Activated CD4-positive, alpha-beta memory T cell treated with anti-CD3 and anti-CD28 coated beads, Interleukin-2, amount 10 ng/mL, durations not matched to agents 7 days and 5 days (primary cell): ENCODE results near the gene RFX4. TPM values are rescaled to one million over a fixed set of nuclear protein-coding genes. Genes with fewer than 3 reads are reported as not detected.

Experiments
- CTCF ChIA-PET: fragments of 350-600 bp; sonication (Branson Sonifier 250); formaldehyde crosslinking; loops from one replicate; lab custom pipeline; 2021; ENCODE audit warnings: antibody characterized with exemption, inconsistent platforms; lab: Charles Lee
- POLR2A ChIA-PET: fragments of 350-600 bp; sonication (Branson Sonifier 250); formaldehyde crosslinking; loops from one replicate; lab custom pipeline; 2021; ENCODE audit warnings: antibody characterized with exemption; lab: Charles Lee
- DNase-seq: peaks from one replicate; pipeline ENCODE4 v3.0.0-alpha.2; 2020
- H3K27ac Mint-ChIP-seq: one replicate; pipeline ENCODE4 v1.8.0; 2021; ENCODE audit warnings: mild to moderate bottlenecking, mixed read lengths
- H3K27me3 Mint-ChIP-seq: one replicate; pipeline ENCODE4 v1.8.0; 2021; ENCODE audit warnings: mixed read lengths
- H3K36me3 Mint-ChIP-seq: one replicate; pipeline ENCODE4 v1.8.0; 2021; ENCODE audit warnings: low read depth, mixed read lengths
- H3K4me1 Mint-ChIP-seq: one replicate; pipeline ENCODE4 v1.8.0; 2021; ENCODE audit warnings: mixed read lengths
- H3K4me3 Mint-ChIP-seq: one replicate; pipeline ENCODE4 v1.8.0; 2021; ENCODE audit warnings: mild to moderate bottlenecking, mixed read lengths
- H3K9me3 Mint-ChIP-seq: one replicate; pipeline ENCODE4 v1.8.0; 2021; ENCODE audit warnings: mixed read lengths
- total RNA-seq, 2 experiments: library from RNA; stranded (reverse); gene quantifications; one replicate each; pipeline ENCODE4 v1.2.3, GENCODE V29; 2021

RFX4 gene
- total RNA-seq, 2 experiments from 2014 or later = not detected

GRCh38 chr12:106692896-106693820, 110.4 kb downstream of the RFX4 start:
- ChIA-PET CTCF (no interaction called here), POLR2A (no interaction called here)
- no peak for DNase-seq
- Mint-ChIP-seq H3K9me3 (no peaks in the 10 kb centered on the region), H3K36me3 (no peaks in the 10 kb centered on the region), H3K27me3 (no peaks in the 10 kb centered on the region), H3K4me3 (no peak overlapping the region), H3K27ac (no peak overlapping the region), H3K4me1 (no peaks in the 10 kb centered on the region)

DNA sequence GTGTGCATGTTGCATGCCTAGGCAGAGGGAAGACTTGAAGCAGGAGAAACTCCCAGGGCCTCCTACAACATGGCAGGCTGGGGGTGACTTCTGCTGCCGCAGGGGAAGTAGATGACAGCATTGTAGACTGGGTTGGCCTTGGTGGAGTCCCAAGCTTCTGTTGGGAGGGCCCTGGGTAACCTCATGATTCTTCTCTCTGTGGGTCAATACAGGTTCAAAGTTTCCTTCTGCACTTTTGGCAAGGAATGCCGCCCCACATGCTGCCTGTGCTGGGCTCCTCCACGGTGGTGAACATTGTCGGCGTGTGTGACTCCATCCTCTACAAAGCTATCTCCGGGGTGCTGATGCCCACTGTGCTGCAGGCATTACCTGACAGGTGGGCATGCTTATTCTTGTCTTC, 113.3 kb downstream of the RFX4 start:
- Mint-ChIP-seq H3K4me3 (no peak overlapping the region), H3K9me3 (peaks cover 3% of the 10 kb centered on the region), H3K4me1 (no peaks in the 10 kb centered on the region), H3K27ac (no peak overlapping the region), H3K36me3 (no peaks in the 10 kb centered on the region), H3K27me3 (no peaks in the 10 kb centered on the region)
- no peak for DNase-seq
- POLR2A ChIA-PET = no interaction called here
- CTCF ChIA-PET = no interaction called here

DNA sequence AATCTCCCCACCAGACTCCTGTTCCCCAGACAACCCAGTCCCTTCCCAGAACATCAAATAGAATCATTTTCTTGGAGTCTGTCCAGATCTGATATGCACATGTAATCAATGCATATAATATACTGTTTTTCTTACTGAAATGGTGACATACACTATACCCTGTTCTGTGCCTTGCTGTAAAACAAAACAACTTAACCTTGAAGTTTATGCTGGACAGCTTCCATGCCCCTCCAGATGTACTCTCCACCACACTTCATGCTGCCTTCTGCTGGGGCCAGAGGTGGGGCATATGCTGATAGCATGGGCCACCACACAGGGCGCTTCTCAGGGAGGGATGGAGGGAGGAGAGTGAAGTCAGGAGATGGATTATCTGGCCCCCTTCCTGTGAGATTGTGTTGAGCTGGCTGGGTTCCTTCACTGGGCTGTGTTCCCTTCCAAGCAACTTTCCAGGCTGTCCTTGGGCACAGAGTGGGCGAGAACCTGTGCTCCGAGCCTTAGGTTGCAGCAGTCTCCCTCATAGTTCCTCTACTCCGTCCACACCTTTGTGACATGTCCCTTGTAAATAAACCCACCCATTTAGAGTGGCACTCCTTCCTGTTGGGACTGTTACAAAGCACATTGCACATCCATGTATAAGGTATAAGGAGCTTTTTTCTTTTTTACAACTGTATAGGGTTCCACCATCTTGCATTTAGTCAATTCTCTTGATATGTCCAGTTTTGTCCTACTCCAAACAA, 114.0 kb downstream of the RFX4 start:
- ChIA-PET POLR2A (no interaction called here), CTCF (no interaction called here)
- H3K27ac Mint-ChIP-seq = no peak overlapping the region
- H3K36me3 Mint-ChIP-seq = no peaks in the 10 kb centered on the region
- no peaks in the 10 kb centered on the region for H3K27me3 Mint-ChIP-seq
- DNase-seq = no peak
- H3K4me3 Mint-ChIP-seq = no peak overlapping the region
- H3K4me1 Mint-ChIP-seq = no peaks in the 10 kb centered on the region
- H3K9me3 Mint-ChIP-seq = peaks cover 9% of the 10 kb centered on the region

- Mint-ChIP-seq H3K4me3 (no peak overlapping the region), H3K27me3 (no peaks in the 10 kb centered on the region), H3K36me3 (no peaks in the 10 kb centered on the region), H3K9me3 (peaks cover 9% of the 10 kb centered on the region), H3K27ac (no peak overlapping the region), H3K4me1 (no peaks in the 10 kb centered on the region)
- ChIA-PET CTCF (interaction anchor here (1.1 kb wide), 1 partner anchor 21 kb away, joined by 5 read pairs; no protein-coding TSS in a partner anchor), POLR2A (no interaction called here)
- DNase-seq = no peak
Measured at GRCh38 chr12:106704081-106704480, 121.3 kb downstream of the RFX4 start.

- Mint-ChIP-seq H3K4me3 (no peak overlapping the region), H3K4me1 (no peaks in the 10 kb centered on the region), H3K9me3 (peaks cover 7% of the 10 kb centered on the region), H3K36me3 (no peaks in the 10 kb centered on the region), H3K27me3 (no peaks in the 10 kb centered on the region), H3K27ac (no peak overlapping the region)
- ChIA-PET CTCF (no interaction called here), POLR2A (no interaction called here)
- DNase-seq = no peak
Measured at GRCh38 chr12:106705971-106706370, 123.2 kb downstream of the RFX4 start.

DNA sequence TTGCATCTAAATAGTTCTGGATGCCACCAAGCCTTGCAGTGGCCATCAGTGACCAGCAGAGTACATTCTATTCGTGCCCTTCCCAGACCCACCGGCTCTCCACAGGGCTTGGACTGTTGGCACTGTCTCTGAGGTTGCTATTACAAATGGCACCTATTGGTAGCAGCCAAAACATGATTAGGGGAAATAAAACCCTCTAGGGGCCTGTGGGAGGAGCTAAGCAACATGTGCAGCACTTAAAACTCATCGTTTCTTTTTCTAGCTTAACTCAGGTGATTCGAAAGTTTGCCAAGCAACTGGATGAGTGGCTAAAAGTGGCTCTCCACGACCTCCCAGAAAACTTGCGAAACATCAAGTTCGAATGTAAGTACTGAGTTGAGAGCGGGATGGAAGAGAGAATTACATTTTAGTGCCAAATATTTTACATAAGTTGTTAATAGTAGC, 126.3 kb downstream of the RFX4 start:
- no peaks in the 10 kb centered on the region for H3K36me3 Mint-ChIP-seq

GRCh38 chr12:106710143-106710893, 127.5 kb downstream of the RFX4 start:
- Mint-ChIP-seq H3K4me3 (no peak overlapping the region), H3K4me1 (no peaks in the 10 kb centered on the region)
- CTCF ChIA-PET = no interaction called here

More for the DNA sequence above, 126.3 kb downstream of the RFX4 start:
- no peak overlapping the region for H3K27ac Mint-ChIP-seq
- no peaks in the 10 kb centered on the region for H3K27me3 Mint-ChIP-seq
- H3K4me3 Mint-ChIP-seq = no peak overlapping the region
- POLR2A ChIA-PET = no interaction called here
- no peak for DNase-seq
- CTCF ChIA-PET = no interaction called here
- no peaks in the 10 kb centered on the region for H3K9me3 Mint-ChIP-seq
- H3K4me1 Mint-ChIP-seq = no peaks in the 10 kb centered on the region

DNA sequence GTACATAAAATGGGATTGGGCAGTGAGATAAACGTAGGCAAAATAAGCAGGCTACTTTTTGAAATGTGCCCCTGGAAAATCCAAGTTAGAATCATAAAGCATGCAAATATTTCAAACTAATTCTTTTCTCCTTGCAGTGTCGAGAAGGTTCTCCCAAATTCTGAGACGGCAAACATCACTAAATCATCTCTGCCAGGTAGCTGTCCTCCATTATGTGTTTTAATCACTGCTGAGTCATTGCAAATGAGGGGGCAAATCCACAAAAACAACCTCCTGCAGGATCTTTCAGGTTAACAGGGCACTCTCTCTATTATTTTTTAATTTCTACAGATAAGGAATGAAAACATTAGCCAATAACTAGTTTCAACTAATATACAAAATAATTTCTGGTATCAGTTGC, 128.5 kb downstream of the RFX4 start:
- Mint-ChIP-seq H3K4me1 (no peaks in the 10 kb centered on the region), H3K36me3 (no peaks in the 10 kb centered on the region), H3K4me3 (no peak overlapping the region), H3K27me3 (no peaks in the 10 kb centered on the region), H3K9me3 (no peaks in the 10 kb centered on the region), H3K27ac (no peak overlapping the region)
- CTCF ChIA-PET = interaction anchor here (0.6 kb wide), 1 partner anchor 196 kb away, joined by 3 read pairs; no protein-coding TSS in a partner anchor
- POLR2A ChIA-PET = no interaction called here
- DNase-seq = no peak

More at GRCh38 chr12:106710143-106710893, 127.5 kb downstream of the RFX4 start:
- POLR2A ChIA-PET = no interaction called here
- Mint-ChIP-seq H3K27ac (no peak overlapping the region), H3K9me3 (no peaks in the 10 kb centered on the region), H3K36me3 (no peaks in the 10 kb centered on the region), H3K27me3 (no peaks in the 10 kb centered on the region)
- DNase-seq = no peak

- no peak overlapping the region for H3K27ac Mint-ChIP-seq
- ChIA-PET POLR2A (no interaction called here), CTCF (no interaction called here)
- H3K9me3 Mint-ChIP-seq = no peaks in the 10 kb centered on the region
- no peak for DNase-seq
- H3K4me1 Mint-ChIP-seq = no peaks in the 10 kb centered on the region
- no peaks in the 10 kb centered on the region for H3K27me3 Mint-ChIP-seq
- no peak overlapping the region for H3K4me3 Mint-ChIP-seq
- no peaks in the 10 kb centered on the region for H3K36me3 Mint-ChIP-seq
Measured at GRCh38 chr12:106712768-106713167, 130.0 kb downstream of the RFX4 start.

- Mint-ChIP-seq H3K9me3 (no peaks in the 10 kb centered on the region), H3K27me3 (no peaks in the 10 kb centered on the region), H3K4me1 (no peaks in the 10 kb centered on the region), H3K36me3 (no peaks in the 10 kb centered on the region), H3K4me3 (no peak overlapping the region), H3K27ac (no peak overlapping the region)
- ChIA-PET CTCF (no interaction called here), POLR2A (no interaction called here)
- DNase-seq = no peak
Measured at GRCh38 chr12:106714926-106715325, 132.1 kb downstream of the RFX4 start.

GRCh38 chr12:106715582-106715981, 132.8 kb downstream of the RFX4 start:
- POLR2A ChIA-PET = no interaction called here
- Mint-ChIP-seq H3K27ac (no peak overlapping the region), H3K27me3 (no peaks in the 10 kb centered on the region), H3K36me3 (no peaks in the 10 kb centered on the region), H3K4me1 (no peaks in the 10 kb centered on the region), H3K4me3 (no peak overlapping the region), H3K9me3 (no peaks in the 10 kb centered on the region)
- no peak for DNase-seq
- CTCF ChIA-PET = no interaction called here

DNA sequence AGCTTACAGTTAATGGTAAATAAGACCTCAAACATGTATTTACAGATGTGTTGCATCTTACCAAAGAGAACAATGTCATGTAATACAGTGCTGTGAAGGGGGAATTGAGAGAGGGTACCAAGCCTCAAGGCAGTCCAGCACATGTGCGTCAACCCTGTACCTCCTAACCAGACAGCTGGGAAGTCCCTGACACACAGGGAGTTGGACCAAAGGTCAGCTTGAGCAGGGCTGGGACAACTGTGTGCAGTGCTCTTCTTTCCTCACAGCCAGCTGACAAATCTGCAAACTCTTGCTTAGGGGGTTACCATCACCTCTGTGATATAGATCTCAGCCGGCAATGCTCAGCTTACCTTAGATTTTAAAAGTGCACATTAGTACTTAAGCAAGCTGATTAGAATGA, 134.9 kb downstream of the RFX4 start:
- Mint-ChIP-seq H3K4me1 (no peaks in the 10 kb centered on the region), H3K27ac (no peak overlapping the region), H3K4me3 (no peak overlapping the region), H3K27me3 (no peaks in the 10 kb centered on the region), H3K9me3 (no peaks in the 10 kb centered on the region), H3K36me3 (no peaks in the 10 kb centered on the region)
- CTCF ChIA-PET = no interaction called here
- DNase-seq = no peak
- POLR2A ChIA-PET = no interaction called here

- H3K36me3 Mint-ChIP-seq = no peaks in the 10 kb centered on the region
- POLR2A ChIA-PET = no interaction called here
Measured at GRCh38 chr12:106719879-106720278, 137.1 kb downstream of the RFX4 start.

More at GRCh38 chr12:106719879-106720278, 137.1 kb downstream of the RFX4 start:
- no peaks in the 10 kb centered on the region for H3K27me3 Mint-ChIP-seq
- no peak for DNase-seq
- H3K27ac Mint-ChIP-seq = no peak overlapping the region
- no peaks in the 10 kb centered on the region for H3K4me1 Mint-ChIP-seq
- H3K4me3 Mint-ChIP-seq = no peak overlapping the region
- H3K9me3 Mint-ChIP-seq = no peaks in the 10 kb centered on the region
- CTCF ChIA-PET = no interaction called here
